H1 (cell line): ENCODE data around the gene MGST2.

Experiments
- BRCA1 ChIP-seq: IDR thresholded peaks from 2 replicates; pipeline ENCODE4 v1.6.1; 2012; ENCODE audit warnings: low read depth, low read length, improper control_type of control experiment
- CHD2 ChIP-seq: IDR thresholded peaks from 2 replicates; pipeline ENCODE4 v1.6.1; 2012; ENCODE audit warnings: low read length, improper control_type of control experiment
- EZH2 ChIP-seq: fragments of 200-600 bp; sonication (generic); IDR thresholded peaks from 2 replicates; pipeline ENCODE4 v1.7.1; 2012; ENCODE audit warnings: low read depth, mild to moderate bottlenecking, moderate library complexity, low read length, inconsistent platforms; ENCODE audit not compliant: severe bottlenecking
- GABPA ChIP-seq: IDR thresholded peaks from 2 replicates; pipeline ENCODE4 v1.6.1; 2011; ENCODE audit warnings: mild to moderate bottlenecking, low read length, moderate library complexity, borderline replicate concordance; ENCODE audit not compliant: insufficient read depth
- JUN ChIP-seq: IDR thresholded peaks from 2 replicates; pipeline ENCODE4 v1.6.1; 2011; ENCODE audit warnings: low read depth, mild to moderate bottlenecking, improper control_type of control experiment, low read length
- MAX ChIP-seq: IDR thresholded peaks from 2 replicates; pipeline ENCODE4 v1.6.1; 2012; ENCODE audit warnings: inconsistent platforms
- POLR2A ChIP-seq, 2 experiments: IDR thresholded peaks; 1 replicate in 1 of 2; 2 replicates in 1 of 2; pipeline ENCODE4 v1.6.1; 2011; ENCODE audit warnings: low read depth in 2 of 2, low read length in 2 of 2, mild to moderate bottlenecking in 2 of 2; ENCODE audit errors: control extremely low read depth in 1 of 2
- POLR2AphosphoS5 ChIP-seq: IDR thresholded peaks from 2 replicates; pipeline ENCODE4 v1.6.1; 2011; ENCODE audit warnings: low read depth, low read length
- RXRA ChIP-seq: IDR thresholded peaks from 2 replicates; pipeline ENCODE4 v1.6.1; 2011; ENCODE audit warnings: low read depth, mild to moderate bottlenecking, low read length, moderate library complexity; ENCODE audit not compliant: insufficient read depth
- SAP30 ChIP-seq: fragments of 300-600 bp; sonication (generic); IDR thresholded peaks from 2 replicates; pipeline ENCODE4 v1.7.1; 2012; ENCODE audit warnings: low read length, moderate library complexity, mild to moderate bottlenecking, inconsistent platforms; ENCODE audit not compliant: insufficient read depth, insufficient replicate concordance
- SIN3A ChIP-seq, 2 experiments: IDR thresholded peaks in 1 of 2; conservative IDR thresholded peaks in 1 of 2; 2 replicates each; pipeline ENCODE4 v1.6.1; 2011 to 2012; ENCODE audit warnings: low read length in 2 of 2, improper control_type of control experiment in 1 of 2, low read depth in 1 of 2, mild to moderate bottlenecking in 1 of 2
- TCF12 ChIP-seq: IDR thresholded peaks from 2 replicates; pipeline ENCODE4 v1.6.1; 2011; ENCODE audit warnings: low read depth, mild to moderate bottlenecking, low read length
- TF ChIP-seq, protein P1 (sequence below), 3 experiments: IDR thresholded peaks; 1 replicate in 2 of 3; 2 replicates in 1 of 3; pipeline versions ENCODE4 v1.5.1 to v1.6.1; 2011; ENCODE audit warnings: low read length in 3 of 3, mild to moderate bottlenecking in 3 of 3, inconsistent platforms in 2 of 3, low read depth in 1 of 3, moderate library complexity in 1 of 3; ENCODE audit not compliant: insufficient read depth in 1 of 3; ENCODE audit errors: control extremely low read depth in 1 of 3

DNA sequence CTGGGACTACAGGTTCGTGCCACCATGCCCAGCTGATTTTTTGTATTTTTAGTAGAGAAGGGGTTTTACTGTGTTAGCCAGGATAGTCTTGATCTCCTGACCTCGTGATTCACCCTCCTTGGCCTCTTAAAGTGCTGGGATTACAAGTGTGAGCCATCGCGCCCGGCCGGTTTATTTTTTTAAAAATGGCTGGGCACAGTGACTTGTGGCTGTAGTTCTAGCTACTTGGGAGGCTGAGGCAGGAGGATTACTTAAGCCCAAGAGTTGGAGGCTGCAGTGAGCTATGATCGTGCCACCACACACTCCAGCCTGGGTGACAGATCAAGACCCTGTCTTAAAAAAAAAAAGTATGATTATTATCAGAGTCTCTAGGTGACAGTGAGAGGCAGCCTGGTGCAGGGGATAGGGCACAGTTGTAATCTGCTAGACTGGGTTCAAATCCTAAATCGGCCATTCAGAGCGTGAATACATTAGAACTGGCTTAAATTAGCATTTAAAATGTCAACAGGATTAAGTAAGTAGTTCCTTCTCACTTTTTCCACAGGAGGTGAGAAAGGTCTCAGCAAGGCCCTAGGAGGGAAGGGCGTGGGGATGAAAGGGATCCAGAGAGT, 435 bp upstream of the MGST2 start:
- no peak for TF ChIP-seq SIN3A (conservative IDR thresholded peaks at IDR 0.05 in 1 of 2, IDR thresholded peaks at IDR 0.05 in 1 of 2; ENCODE audit: low read depth in 1 of 2, low read length in 2 of 2)
- TF ChIP-seq, protein P1, sequence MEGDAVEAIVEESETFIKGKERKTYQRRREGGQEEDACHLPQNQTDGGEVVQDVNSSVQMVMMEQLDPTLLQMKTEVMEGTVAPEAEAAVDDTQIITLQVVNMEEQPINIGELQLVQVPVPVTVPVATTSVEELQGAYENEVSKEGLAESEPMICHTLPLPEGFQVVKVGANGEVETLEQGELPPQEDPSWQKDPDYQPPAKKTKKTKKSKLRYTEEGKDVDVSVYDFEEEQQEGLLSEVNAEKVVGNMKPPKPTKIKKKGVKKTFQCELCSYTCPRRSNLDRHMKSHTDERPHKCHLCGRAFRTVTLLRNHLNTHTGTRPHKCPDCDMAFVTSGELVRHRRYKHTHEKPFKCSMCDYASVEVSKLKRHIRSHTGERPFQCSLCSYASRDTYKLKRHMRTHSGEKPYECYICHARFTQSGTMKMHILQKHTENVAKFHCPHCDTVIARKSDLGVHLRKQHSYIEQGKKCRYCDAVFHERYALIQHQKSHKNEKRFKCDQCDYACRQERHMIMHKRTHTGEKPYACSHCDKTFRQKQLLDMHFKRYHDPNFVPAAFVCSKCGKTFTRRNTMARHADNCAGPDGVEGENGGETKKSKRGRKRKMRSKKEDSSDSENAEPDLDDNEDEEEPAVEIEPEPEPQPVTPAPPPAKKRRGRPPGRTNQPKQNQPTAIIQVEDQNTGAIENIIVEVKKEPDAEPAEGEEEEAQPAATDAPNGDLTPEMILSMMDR (IDR thresholded peaks at IDR 0.05; ENCODE audit: control extremely low read depth in 1 of 3, insufficient read depth in 1 of 3, low read depth in 1 of 3, low read length in 3 of 3) = no peak
- TF ChIP-seq JUN = no peak
- no peak for TF ChIP-seq CHD2
- TF ChIP-seq MAX = no peak
- no peak for TF ChIP-seq POLR2AphosphoS5
- TF ChIP-seq BRCA1 = no peak
- no peak for TF ChIP-seq GABPA
- no peak for TF ChIP-seq EZH2
- TF ChIP-seq RXRA = no peak
- no peak for TF ChIP-seq TCF12
- TF ChIP-seq SAP30 = no peak
- no peak for TF ChIP-seq POLR2A (IDR thresholded peaks at IDR 0.05; ENCODE audit: control extremely low read depth in 1 of 2, low read depth in 2 of 2, low read length in 2 of 2)
